NCI-H1694 treated with DMSO at 0.1 percent for 48 hours (cell line): ENCODE measurements around the gene PREX1.

Source experiments
- DNase-seq: peaks from one replicate; lab custom pipeline; 2025; lab: John Stamatoyannopoulos, UW

PREX1 gene

DNA sequence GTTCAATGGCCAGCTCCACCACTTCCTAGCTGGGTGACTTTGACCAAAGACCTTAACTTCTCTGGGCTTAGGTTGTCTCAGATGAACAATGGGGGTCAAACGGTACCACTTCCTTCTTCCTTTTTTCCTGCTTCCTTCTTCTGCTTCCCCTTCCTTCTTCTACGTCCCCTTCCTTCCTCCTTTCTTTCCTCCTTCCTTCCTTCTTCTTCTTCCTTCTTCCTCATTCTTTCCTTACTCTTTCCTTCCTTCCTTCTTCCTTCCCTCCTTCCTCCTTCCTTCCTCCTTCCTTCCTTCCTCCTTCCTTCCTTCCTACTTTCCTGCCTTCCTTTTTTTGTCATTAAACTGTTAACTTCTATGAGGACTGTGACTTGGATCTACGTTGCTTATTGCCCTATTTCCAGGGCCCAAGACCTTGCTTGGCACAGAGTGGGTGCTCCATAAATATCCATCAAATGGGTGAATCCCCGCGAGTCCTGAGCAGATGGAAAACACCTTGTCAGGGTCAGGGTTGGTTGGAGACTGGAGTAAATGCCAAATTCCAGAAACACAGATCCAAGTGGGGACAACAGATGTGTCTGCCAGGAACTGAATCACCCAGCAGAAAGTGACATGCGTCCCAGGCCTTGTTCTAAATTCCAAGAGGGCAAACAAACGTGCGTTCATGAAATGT lies 243.3 kb downstream of the PREX1 start:
- DNase-seq: peak; percentile 73

DNA sequence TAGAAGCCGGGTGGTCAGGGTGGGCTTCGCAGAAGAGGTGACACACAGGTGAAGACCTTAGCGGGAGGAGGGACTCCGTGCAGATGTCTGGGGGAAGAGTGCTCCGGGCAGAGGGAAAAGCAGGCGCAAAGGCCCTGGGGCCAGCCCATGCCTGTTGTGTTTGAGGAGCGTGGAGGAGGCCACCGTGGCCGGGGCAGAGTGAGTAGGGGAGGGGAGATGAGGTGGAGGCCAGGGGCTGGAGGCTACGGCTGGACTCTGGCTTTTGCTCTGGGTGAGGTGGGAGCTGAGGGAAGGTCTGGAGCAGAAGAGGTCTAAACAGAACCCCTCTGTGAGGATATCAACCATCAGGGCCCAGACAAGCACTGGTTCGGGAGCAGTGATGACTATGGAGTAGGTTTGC lies 244.0 kb downstream of the PREX1 start:
- no peak for DNase-seq

DNA sequence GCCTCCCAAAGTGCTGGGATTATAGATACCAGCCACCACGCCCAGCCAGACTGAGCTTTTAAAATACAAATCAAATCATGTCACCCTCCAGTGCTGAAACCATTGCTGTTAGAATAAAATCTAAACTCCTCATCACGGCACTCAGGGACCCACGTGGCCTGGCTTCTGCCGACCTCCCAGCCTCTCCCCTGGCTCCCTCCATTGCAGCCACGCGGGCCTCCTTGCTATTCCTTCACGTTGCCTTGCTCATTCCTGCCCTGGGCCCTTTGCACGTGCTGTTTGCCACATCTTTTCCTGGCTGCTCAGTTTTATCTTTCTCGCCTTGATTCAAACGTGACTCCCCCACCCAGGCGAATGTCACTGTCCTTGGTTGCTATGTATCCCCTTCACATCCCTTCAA lies 244.6 kb downstream of the PREX1 start:
- no peak for DNase-seq

DNA sequence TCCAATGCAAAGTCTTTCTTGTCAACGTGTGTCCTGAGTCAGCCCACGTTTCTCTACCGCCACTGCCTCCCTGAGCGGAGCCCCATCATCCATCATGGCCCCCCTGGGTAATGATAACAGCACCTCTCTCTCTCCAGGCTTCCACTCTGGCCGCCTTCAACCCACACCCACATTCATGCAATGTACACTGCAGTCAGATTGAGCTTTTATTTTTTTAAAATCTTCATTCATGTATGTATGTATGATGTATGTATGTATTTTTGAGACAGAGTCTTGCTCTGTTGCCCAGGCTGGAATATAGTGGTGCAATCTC lies 245.2 kb downstream of the PREX1 start:
- DNase-seq: no peak

DNA sequence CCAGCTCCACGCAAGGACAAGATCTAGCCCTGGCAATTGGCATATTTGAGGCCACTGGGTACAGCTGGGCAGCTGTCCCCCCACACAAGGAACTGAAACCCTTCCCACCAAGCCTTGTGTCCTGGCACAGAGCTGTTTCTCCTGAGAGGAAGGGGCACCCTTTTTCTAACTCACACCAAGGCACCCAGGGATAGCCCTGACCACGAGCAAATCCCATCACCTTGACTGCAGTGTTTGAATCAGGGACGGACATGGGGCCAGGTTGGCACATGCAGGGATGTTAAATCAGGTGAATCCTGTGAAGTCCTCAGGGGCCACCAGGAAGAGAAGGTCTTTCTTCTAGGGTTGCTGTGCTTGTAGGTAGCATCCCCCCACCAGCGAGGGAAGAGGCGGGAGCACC lies 246.6 kb downstream of the PREX1 start:
- DNase-seq: no peak

DNA sequence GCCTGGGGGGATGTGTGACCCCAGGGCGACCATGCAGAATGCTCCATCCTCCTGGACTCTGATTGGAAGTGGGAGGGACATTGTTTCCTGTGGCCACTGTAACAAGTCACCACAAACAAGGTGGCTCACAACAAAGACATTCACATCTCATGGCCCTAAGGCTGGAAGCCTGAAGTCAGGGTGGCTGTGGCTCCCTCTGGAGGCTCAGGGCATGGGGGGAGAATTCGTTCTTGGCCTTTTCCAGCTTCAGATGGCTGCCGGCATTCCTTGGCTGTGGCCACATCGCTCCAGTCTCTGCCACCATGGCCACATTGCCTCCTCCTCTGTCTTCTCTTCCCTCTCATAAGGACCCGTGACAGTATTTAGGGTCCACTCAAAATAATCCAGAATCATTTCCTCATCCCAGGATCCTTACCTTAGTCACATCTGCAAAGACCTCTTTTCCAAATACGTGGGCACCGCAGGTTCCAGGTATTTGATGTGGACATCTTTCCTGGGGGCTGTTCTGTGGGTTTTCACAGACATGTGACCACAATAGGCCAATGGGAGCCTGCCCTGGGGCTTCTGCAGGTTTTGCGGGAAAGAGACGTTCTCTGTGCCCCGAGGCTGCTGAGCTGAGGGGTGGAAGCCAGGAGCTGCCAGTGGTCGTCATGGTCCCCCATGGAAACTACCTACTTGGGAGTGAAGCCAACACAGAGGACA lies 249.3 kb downstream of the PREX1 start:
- DNase-seq: no peak

DNA sequence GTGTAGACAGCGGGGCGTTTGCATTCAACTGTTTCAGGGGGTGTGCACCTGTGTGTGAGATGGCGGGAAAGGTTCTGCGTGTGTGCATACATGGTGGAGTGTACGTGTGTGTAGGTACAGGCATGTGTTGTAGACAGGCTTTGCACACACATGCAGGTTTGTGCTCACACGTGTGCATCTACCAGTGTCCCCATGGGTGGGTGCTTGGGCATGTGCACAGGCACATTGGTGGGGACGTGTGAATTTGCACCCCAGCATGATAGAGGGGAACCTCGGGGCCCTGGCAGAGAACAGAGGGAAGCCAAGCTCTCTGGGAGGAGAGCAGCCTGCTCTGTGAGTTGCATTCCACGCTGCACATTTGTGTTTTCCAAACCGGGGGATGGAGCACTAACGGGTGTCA lies 250.2 kb downstream of the PREX1 start:
- no peak for DNase-seq

DNA sequence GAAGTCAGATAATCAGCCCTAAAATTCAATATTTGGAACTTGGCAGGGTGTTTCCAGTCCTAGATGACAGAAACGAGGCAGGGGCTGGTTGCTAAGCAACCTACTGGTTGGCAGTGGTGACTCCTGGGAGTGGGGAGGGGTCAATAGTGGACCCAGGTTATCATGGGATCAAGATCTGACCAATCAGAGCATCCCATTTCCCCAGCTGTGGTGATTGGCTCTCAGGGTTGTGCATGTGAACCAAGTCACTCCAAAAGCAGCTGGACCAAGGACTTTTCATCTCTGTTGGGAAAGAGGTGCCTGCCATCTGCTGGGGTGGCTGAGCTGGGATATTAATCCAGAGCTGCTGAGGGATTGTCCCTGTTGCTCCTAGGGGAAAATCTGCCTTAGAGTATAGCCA lies 253.4 kb downstream of the PREX1 start:
- peak; percentile 23 for DNase-seq
